GM21447 (cell line): ENCODE measurements around the gene SH3GL1.
A peak's percentile ranks its signal among the peaks of the same experiment; 100 is the strongest.

ENCODE experiments used
- ATAC-seq: cut with Tn5 transposase; IDR thresholded peaks from one replicate; pipeline ENCODE4 v1.9.1; 2021; ENCODE audit not compliant: unreplicated experiment

SH3GL1 gene

GRCh38 chr19:4376991-4377781, 23.2 kb downstream of the SH3GL1 start:
- no peak for ATAC-seq

DNA sequence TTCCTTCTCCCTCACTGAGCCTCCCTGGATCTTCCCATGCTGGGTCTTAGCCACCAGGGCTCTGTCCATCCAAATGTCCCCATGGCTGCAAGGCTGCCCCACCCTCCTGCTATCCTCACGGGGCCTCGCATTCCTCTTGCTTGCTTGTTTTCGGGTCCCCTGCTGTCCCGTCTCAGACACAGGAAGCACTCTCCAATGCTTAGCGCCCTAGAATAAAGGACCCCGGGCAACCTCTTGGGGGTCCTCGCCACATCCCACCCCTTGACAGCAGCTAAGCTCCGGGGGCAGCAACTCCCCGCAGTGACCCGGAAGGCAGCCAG, 23.7 kb downstream of the SH3GL1 start:
- no peak for ATAC-seq

GRCh38 chr19:4376028-4376670, 24.2 kb downstream of the SH3GL1 start:
- ATAC-seq, result no peak

- ATAC-seq, result no peak
These were observed 25.0 kb downstream of the SH3GL1 start for GRCh38 chr19:4375164-4376027.

DNA sequence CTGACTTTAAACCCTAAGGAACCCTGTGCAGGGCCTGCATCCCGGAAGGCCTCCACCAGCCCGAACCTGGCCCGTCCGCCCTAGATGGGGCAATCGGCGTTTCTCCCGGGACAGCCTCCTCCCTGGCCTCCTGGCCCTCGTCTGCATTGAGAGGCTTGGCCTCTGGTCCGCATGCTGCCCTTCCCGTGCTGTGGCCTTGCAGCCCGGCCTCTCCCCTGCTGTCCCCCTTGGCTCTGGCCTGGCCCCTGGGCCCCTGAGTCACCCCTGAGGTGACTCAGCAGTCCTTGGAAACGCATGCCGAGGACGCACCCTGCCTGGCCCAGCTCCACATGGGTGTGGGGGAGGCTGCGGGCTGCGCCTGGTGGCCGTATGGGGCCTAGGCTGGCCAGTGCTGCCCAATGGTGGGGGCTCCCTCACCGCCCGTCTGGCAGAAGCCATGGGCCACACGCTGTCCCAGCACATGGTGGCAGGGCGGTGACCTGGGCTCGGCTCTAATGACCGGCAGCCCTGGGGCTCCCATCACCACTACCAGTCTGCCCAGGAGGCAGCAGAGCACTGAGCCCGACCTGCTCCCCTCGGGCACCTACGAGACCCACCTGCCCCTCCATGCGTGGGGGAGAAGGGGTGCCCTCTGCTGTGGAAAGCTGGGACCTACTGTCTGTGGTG, 25.7 kb downstream of the SH3GL1 start:
- ATAC-seq, result no peak

DNA sequence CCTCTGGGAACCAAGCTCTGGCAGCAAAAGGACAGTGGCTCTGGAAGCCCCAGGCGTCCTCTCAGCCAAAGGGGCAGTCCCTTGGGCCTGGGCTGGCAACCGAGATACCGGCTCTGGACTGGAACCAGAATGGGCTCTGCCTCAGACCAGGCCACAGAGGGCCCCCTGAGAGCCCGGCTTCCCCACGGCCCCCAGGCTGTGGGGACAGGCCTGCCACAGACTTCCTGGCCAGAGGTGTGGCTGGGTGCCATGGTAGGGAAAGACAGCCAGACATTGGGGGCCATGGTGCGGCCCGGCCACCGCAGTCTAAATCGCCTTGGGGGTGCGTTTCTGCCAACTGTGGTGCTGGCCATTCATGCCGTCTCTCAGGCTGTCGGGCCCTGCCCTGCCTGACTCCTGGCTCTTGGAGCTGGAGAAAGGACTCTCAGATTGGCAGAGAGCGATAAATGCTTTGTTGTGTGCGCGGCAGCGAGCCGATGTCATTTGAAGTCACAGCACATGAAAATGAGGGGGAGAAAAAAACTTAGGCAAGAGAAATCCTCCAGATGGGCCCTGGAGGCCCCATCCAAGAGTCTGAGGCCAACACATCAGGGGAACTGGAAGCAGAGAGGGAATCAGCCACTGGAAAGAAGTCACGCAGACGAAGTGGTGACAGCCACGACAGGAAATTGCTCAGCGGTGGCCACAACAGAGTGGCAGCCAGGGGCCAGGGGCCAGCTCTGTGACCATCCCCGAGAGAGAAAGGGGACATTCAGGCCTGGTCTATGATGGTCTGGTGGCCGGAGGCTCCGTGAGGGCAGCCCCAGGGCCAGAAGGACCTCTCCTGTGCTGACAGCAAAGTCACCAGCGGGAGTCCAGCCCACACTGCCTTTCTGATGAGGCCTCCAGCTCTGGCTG, 26.5 kb downstream of the SH3GL1 start:
- ATAC-seq, result no peak

DNA sequence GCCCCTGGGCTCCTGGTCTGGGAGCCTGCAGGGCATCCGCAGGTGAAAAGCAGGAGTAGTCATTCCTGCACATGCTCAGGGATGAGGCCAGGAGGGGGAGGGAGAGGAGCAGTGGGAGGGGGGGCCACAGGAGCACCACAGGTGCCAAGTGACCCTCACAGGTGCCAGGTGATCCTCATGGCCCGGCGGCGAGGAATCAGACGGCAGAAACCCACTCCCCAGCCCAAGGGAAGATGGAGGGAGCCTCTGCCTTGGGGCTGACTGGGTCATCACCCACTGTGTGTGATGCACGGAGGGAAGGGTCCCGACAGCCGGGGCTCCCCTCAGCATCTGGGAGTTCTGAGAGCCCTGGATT, 27.4 kb downstream of the SH3GL1 start:
- no peak for ATAC-seq

GRCh38 chr19:4372165-4373012, 28.0 kb downstream of the SH3GL1 start:
- ATAC-seq, result no peak

GRCh38 chr19:4371247-4372164, 28.8 kb downstream of the SH3GL1 start:
- no peak for ATAC-seq

DNA sequence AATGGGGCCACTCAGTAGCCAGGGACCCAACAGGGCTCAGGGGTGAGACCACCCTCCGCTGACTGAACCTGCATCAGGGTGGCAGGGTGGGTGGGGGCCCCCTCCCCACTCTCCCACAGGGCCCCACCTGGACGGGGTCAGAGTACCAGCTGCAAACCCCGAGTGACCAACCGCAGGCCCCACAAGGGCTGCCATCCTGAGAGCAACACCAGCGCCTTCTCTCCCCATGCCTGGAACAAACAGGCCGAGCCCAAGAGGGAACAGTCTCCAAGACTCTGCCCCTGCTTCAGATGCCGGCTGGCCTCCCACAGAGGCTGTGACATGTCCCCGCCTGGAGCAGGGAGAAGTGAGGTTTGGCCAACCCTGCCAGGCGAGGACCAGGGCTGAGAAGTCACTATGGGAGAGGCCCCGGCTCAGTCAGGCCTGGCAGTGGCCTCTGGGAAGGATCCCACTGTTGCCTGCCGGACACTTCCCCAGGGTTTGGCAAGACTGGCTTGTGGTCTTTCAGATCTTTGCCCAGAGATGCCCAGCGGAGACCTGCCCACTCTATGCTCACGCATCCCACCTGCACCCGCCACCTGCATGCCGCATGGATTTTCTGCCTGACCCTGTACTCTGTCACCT, 29.8 kb downstream of the SH3GL1 start:
- ATAC-seq, result no peak

DNA sequence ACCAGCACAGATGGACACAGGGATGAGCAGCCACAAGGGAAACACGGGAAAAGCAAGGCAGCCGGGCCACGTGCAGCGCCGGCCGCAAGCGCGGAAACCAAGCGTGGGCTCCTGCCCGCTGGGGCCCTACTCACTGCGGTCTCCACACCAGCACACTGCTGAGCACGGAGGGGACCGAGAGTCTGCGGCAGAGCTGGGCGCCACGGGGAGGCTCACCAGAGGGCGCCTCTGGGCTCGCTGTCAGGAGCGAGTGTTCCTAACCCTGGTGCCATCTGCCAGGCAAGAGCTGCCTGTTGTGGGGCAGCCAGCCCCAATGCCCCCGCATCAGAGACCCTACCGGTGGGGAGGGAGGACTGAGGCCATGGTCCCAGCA, 30.5 kb downstream of the SH3GL1 start:
- ATAC-seq, result peak; percentile 31

- peak; percentile 53 for ATAC-seq
These were observed 31.0 kb downstream of the SH3GL1 start for GRCh38 chr19:4369109-4369887.

- ATAC-seq, result no peak
These were observed 32.1 kb downstream of the SH3GL1 start for GRCh38 chr19:4368128-4368820.

DNA sequence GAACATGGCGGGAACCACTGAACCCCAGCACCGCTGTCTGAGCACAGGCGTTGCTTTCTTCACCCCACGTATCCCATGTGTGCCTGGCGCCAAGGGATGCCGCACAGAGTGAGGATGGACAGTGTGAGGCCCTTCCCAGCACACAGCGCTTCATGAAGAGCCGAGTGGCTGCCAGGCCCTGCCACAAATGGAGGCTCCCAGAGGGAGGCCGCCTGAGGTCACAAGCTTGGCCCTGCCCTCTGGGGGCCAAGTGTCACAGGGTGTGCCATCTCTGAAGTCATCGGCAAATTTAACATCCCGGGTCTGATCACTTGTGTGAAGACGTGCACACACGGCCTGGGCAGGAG, 32.6 kb downstream of the SH3GL1 start:
- ATAC-seq, result no peak

DNA sequence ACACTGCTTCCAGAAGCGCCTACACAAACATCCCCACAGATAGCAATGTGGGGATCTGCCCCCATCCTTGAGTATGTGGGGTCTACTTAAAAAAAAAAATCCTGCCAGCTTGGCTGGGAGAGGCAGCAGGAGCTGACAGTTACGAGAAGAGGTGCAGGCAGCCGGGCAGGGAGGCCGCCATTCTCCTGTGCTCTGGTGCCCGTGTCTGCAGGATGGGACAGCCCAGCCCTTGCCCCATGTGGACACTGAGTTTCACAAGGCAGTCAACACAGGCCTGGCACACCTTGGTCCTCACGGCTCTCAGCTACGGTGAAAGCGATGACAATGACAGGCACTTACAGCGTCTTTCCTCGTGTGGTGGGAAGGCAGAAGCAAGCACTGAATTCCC, 33.0 kb downstream of the SH3GL1 start:
- ATAC-seq, result no peak

DNA sequence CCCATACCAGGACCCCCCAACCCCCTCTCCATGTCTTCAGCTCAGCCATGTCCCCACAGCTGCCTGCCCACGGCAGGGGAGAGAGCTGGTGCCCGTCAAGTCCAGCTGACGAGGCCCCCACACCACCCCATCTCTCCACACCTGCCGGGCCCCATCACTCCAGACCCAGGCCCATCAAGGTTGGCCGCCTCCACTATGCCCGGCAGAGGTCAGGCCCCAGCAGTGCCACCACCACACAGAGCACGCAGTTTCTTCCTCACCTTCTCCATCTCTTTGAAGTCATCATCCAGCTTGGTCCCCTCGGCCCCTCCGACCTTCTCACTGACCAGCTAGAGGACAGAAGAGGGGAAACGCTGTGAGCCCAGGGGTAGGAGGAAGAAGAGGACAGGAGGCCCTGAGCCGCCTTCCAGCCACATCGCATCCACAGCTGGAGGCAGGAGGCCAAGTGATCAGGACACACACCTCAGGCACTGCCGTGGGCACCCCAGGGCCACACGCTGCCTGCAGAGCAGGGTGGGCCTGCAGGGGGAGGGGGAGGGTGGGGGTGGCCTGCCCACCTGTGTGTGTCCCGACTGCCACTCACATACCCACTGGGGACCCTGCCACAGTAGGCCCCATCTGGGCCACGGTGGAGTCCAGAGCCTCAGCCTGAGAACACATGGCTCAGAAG, 33.5 kb downstream of the SH3GL1 start:
- ATAC-seq, result no peak
